Measurements from ENCODE around the gene NEU3.

NEU3 gene

DNA sequence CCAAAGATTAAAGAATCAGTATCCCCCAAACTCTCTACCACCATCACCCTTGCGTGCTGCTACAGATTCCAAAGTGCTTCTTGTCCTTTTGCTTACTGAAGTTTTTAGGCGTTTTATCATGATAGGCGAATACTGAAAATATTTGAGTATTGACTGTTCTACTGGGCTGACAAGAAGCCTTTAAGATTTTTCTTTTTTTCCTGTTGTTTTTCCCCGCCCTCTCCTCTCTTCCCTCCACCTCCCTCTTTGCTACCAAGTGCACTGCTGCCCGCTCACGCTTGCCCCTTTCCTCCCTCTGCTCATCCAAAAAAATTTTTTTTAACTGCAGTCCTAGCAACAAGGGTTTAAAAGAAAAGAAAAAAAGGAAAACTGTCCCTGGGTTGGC, 39.0 kb upstream of the NEU3 start:
- TF ChIP-seq, protein P1, sequence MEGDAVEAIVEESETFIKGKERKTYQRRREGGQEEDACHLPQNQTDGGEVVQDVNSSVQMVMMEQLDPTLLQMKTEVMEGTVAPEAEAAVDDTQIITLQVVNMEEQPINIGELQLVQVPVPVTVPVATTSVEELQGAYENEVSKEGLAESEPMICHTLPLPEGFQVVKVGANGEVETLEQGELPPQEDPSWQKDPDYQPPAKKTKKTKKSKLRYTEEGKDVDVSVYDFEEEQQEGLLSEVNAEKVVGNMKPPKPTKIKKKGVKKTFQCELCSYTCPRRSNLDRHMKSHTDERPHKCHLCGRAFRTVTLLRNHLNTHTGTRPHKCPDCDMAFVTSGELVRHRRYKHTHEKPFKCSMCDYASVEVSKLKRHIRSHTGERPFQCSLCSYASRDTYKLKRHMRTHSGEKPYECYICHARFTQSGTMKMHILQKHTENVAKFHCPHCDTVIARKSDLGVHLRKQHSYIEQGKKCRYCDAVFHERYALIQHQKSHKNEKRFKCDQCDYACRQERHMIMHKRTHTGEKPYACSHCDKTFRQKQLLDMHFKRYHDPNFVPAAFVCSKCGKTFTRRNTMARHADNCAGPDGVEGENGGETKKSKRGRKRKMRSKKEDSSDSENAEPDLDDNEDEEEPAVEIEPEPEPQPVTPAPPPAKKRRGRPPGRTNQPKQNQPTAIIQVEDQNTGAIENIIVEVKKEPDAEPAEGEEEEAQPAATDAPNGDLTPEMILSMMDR (IDR thresholded peaks at IDR 0.05; ENCODE audit: low read depth, low read length, missing control alignments): no peak
- in situ Hi-C loops (cut with HindIII; ENCODE audit: low sequenced_read_pairs): no loop called here
- DNase-seq (ENCODE audit: low read depth): no peak
- H3K4me3 ChIP-seq (ENCODE audit: low read depth, low read length): peak overlapping the region; percentile 99

DNA sequence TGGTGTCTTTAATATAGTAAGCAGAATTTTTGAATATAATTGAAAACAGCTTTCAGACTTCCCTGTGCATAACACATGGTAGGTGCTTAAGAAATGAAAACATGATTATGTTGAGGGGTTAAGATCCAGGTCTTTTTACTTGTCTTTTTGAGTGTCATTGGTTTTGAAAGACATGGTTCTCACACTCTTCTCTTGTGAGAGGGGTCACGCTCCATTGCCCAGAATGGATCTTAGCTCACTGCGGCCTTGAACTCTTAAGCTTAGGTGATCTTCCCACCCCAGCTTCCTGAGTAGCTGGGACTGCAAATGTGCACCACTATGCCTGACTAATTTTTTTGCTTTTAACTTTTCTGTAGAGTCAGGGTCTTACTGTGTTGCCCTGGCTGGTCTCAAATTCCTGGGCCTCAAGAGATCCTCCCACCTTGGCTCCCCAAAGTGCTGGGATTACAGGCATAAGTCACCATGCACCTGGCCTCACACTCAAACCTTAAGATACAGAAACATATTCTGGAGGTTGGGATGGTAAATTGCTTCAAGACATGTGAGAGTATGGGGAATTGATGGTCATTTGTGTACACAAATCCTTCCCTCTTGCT, 38.3 kb upstream of the NEU3 start:
- in situ Hi-C loops (cut with HindIII; ENCODE audit: low sequenced_read_pairs): no loop called here
- TF ChIP-seq, protein P1 (IDR thresholded peaks at IDR 0.05; ENCODE audit: low read depth, low read length, missing control alignments): no peak
- DNase-seq (ENCODE audit: low read depth): no peak
- H3K4me3 ChIP-seq (ENCODE audit: low read depth, low read length): peak overlapping the region; percentile 99

DNA sequence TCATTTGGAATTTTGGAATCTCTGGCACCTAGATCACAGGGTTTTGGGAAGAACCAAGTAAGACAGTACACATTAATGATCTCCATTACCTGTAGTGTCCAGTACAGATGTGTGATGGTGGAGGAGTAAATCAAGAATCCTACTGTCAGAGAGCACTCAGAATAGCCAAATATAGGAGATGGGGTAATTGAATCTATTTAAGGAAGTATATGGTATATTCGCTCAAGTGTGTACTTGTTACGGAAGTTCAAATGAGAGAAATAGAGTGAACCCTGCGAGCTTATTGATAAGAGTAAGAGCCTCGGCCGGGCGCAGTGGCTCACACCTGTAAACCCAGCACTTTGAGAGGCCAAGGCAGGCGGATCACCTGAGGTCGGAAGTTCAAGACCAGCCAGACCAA, 37.5 kb upstream of the NEU3 start:
- TF ChIP-seq, protein P1 (IDR thresholded peaks at IDR 0.05; ENCODE audit: low read depth, low read length, missing control alignments): no peak
- H3K4me3 ChIP-seq (ENCODE audit: low read depth, low read length): no peak overlapping the region
- DNase-seq (ENCODE audit: low read depth): no peak
- in situ Hi-C loops (cut with HindIII; ENCODE audit: low sequenced_read_pairs): no loop called here

DNA sequence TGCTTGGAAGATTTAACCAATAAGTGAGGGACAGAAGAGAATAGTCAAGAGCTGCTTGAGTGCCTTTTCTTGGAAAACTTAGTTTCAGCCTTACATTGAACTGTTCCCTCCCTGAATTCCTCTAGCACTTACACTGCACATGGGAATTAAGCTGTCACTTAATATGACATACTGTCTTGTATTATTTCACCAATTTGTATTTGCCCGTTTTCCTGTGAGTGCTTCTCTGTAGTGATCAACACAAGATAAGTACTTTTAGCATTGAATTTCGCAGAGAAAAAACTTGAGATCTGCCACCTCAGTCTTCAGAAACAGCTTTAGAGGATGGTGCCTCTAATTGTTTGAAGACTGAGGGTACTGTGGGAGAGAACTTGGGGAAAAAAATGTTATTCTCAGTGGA, 36.0 kb upstream of the NEU3 start:
- TF ChIP-seq, protein P1 (IDR thresholded peaks at IDR 0.05; ENCODE audit: low read depth, low read length, missing control alignments): no peak
- H3K4me3 ChIP-seq (ENCODE audit: low read depth, low read length): no peak overlapping the region
- no peak for DNase-seq (ENCODE audit: low read depth)
- in situ Hi-C loops (cut with HindIII; ENCODE audit: low sequenced_read_pairs): no loop called here

DNA sequence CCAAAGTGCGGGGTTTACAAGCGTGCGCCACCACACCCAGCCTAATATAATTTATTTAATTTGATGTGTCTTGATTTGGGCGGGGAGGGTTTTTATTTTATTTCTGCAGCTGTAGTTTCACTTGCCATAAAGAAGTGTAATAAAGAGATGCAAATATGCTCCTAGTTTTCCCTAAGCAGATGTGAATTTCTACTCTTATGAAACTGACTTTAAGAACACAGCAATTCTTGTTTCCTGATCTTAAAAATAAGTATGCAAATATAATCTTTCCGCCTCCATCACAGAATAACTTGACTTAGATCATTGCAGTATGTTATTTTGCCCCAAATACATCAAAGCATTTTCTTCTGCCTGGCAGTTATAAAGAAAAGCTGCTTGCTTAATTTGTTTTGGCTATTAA, 35.3 kb upstream of the NEU3 start:
- no peak for DNase-seq (ENCODE audit: low read depth)
- no peak overlapping the region for H3K4me3 ChIP-seq (ENCODE audit: low read depth, low read length)
- TF ChIP-seq, protein P1 (IDR thresholded peaks at IDR 0.05; ENCODE audit: low read depth, low read length, missing control alignments): no peak
- in situ Hi-C loops (cut with HindIII; ENCODE audit: low sequenced_read_pairs): no loop called here

DNA sequence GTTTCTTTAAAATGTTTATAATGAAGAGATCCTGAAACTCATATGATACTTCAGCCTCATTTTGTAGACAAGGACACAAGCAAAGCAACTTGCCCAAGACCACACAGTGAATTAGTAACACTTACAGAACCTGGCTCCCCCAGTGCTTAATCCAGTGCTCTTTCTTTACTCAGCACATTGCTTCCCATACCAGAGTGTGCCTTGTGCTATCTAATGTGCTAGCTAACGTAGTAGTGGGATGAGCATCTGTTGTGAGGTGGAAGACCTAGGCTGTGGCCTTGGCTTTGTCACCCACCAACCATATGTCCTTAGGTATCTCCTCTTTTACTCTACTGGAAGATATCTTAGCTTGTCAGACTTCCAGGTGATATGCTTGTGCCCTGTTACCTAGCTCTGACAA, 34.5 kb upstream of the NEU3 start:
- DNase-seq (ENCODE audit: low read depth): no peak
- TF ChIP-seq, protein P1 (IDR thresholded peaks at IDR 0.05; ENCODE audit: low read depth, low read length, missing control alignments): no peak
- in situ Hi-C loops (cut with HindIII; ENCODE audit: low sequenced_read_pairs): no loop called here
- H3K4me3 ChIP-seq (ENCODE audit: low read depth, low read length): no peak overlapping the region

Measured in astrocyte of the cerebellum (primary cell).